Aorta (tissue), 5 donors: ENCODE data around the gene AFF3. TPM values are rescaled to one million over a fixed set of nuclear protein-coding genes. Genes with fewer than 3 reads are reported as not detected.

Experiments used
- ATAC-seq: fragments of 200-7000 bp; cut with Tn5 transposase; one replicate; pipeline ENCODE4 v1.9.1; 2022; ENCODE audit warnings: moderate library complexity; ENCODE audit not compliant: low FRiP score
- DNase-seq, 2 donors: peaks; one replicate each; pipeline ENCODE4 v3.0.0-alpha.2; 2020
- H3K27ac ChIP-seq, 2 donors: one replicate each; pipeline ENCODE4 v1.5.1; 2013; ENCODE audit warnings: low read length in 2 of 2, mild to moderate bottlenecking in 2 of 2, moderate library complexity in 2 of 2, control low read depth in 1 of 2, inconsistent platforms in 1 of 2, low read depth in 1 of 2
- H3K27me3 ChIP-seq, 2 donors: one replicate each; pipeline ENCODE4 v1.6.1; 2013; ENCODE audit warnings: control low read depth in 1 of 2, low read length in 1 of 2, mild to moderate bottlenecking in 1 of 2, moderate library complexity in 1 of 2; ENCODE audit not compliant: insufficient read depth in 2 of 2, control insufficient read depth in 1 of 2
- H3K36me3 ChIP-seq, 2 donors: one replicate each; pipeline ENCODE4 v1.6.1; 2013; ENCODE audit warnings: control low read depth in 1 of 2, low read length in 1 of 2, mild to moderate bottlenecking in 1 of 2; ENCODE audit not compliant: insufficient read depth in 2 of 2, control insufficient read depth in 1 of 2
- H3K4me1 ChIP-seq, 2 donors: one replicate each; pipeline ENCODE4 v1.6.1; 2013; ENCODE audit warnings: low read length in 2 of 2, control low read depth in 1 of 2, mild to moderate bottlenecking in 1 of 2, moderate library complexity in 1 of 2; ENCODE audit not compliant: insufficient read depth in 2 of 2, control insufficient read depth in 1 of 2
- H3K4me3 ChIP-seq, 2 donors: one replicate each; pipeline ENCODE4 v1.5.1; 2013; ENCODE audit warnings: low read length in 2 of 2, control low read depth in 1 of 2, mild to moderate bottlenecking in 1 of 2
- H3K9me3 ChIP-seq: one replicate; pipeline ENCODE4 v1.6.1; 2013; ENCODE audit warnings: mild to moderate bottlenecking, low read length; ENCODE audit not compliant: control insufficient read depth
- WGBS, 2 donors: extraction: QIAGEN DNeasy Blood & Tissue Kit; methylation state at CpG; one replicate each; pipeline ENCODE4 v1.1.7; 2013; 5-methylcytosine and 5-hydroxymethylcytosine counted together
- intact Hi-C, 2 donors: fragments of 100-400 bp; cut with DNase I; formaldehyde crosslinking; loops; one replicate each; pipeline versions ENCODE4 v1.14.2 to v1.15.0; 2022
- polyA plus RNA-seq, 2 donors: library from polyadenylated mRNA; stranded (reverse); fragments of 200-250 nt; gene quantifications; one replicate each; pipeline ENCODE4 v1.2.3, GENCODE V29; 2013
- total RNA-seq, 2 donors: library from RNA; stranded (reverse); fragmentation: NEBNext Ultra II Directional; extraction: Animal tissue kit (Norgen Biotek cat#: 25700); gene quantifications; one replicate each; pipeline ENCODE4 v1.2.1, GENCODE V29; 2021
- donor health status: healthy with polysubstance abuse.
- donor health status: Bipolar disorder and iron deficiency.
- donor health status: DM: no; HTN: no; CAD: no.
- donor health status: DM: no; HTN: no; CAD: no.
- donor health status: DM: yes; HTN: yes; CAD: no.

The AFF3 gene
- total and polyA plus RNA-seq, 4 donors: 0.25 to 15.7 (median 5.5) TPM

GRCh38 chr2:99622534-99622933, 519.9 kb downstream of the AFF3 start:
- Histone ChIP-seq H3K27me3 (no peaks in the 10 kb centered on the region), H3K4me1 (no peaks in the 10 kb centered on the region), H3K9me3 (no peaks in the 10 kb centered on the region), H3K36me3 (no peaks in the 10 kb centered on the region), H3K4me3 (no peak overlapping the region), H3K27ac (no peak overlapping the region)
- ATAC-seq (no peak), DNase-seq (no peak)
- WGBS, 2 donors: 23 to 25% methylated on average over 6 of the region's 6 CpGs
- intact Hi-C loops: no loop called here

GRCh38 chr2:99621774-99622173, 520.6 kb downstream of the AFF3 start:
- H3K36me3 ChIP-seq: no peaks in the 10 kb centered on the region
- WGBS, 2 donors: 88 to 92% methylated on average over 5 of the region's 5 CpGs
- no peak for DNase-seq
- no peak overlapping the region for H3K4me3 ChIP-seq
- no peaks in the 10 kb centered on the region for H3K4me1 ChIP-seq
- no peaks in the 10 kb centered on the region for H3K9me3 ChIP-seq
- no peaks in the 10 kb centered on the region for H3K27me3 ChIP-seq
- intact Hi-C loops: no loop called here
- no peak for ATAC-seq
- H3K27ac ChIP-seq: no peak overlapping the region

GRCh38 chr2:99621106-99621505, 521.3 kb downstream of the AFF3 start:
- H3K27me3 ChIP-seq: no peaks in the 10 kb centered on the region
- ATAC-seq (no peak), DNase-seq (no peak)
- WGBS, 2 donors: 78 to 86% methylated on average over 4 of the region's 4 CpGs
- no peaks in the 10 kb centered on the region for H3K36me3 ChIP-seq
- no peak overlapping the region for H3K4me3 ChIP-seq
- no peaks in the 10 kb centered on the region for H3K4me1 ChIP-seq
- H3K27ac ChIP-seq: no peak overlapping the region
- intact Hi-C loops: no loop called here
- H3K9me3 ChIP-seq: no peaks in the 10 kb centered on the region

- Histone ChIP-seq H3K36me3 (no peaks in the 10 kb centered on the region), H3K27me3 (no peaks in the 10 kb centered on the region), H3K9me3 (no peaks in the 10 kb centered on the region), H3K27ac (no peak overlapping the region), H3K4me3 (no peak overlapping the region), H3K4me1 (no peaks in the 10 kb centered on the region)
- ATAC-seq: no peak
- DNase-seq: no peak
- intact Hi-C loops: no loop called here
- WGBS, 2 donors: 97% methylated on average over 1 of the region's 1 CpG
Measured at GRCh38 chr2:99619151-99619550, 523.2 kb downstream of the AFF3 start.

GRCh38 chr2:99618579-99619097, 523.8 kb downstream of the AFF3 start:
- no peaks in the 10 kb centered on the region for H3K36me3 ChIP-seq
- no peaks in the 10 kb centered on the region for H3K4me1 ChIP-seq
- DNase-seq (no peak), ATAC-seq (no peak)
- H3K27ac ChIP-seq: no peak overlapping the region
- H3K9me3 ChIP-seq: no peaks in the 10 kb centered on the region
- H3K27me3 ChIP-seq: no peaks in the 10 kb centered on the region
- H3K4me3 ChIP-seq: no peak overlapping the region
- WGBS, 2 donors: 78 to 85% methylated on average over 6 of the region's 6 CpGs
- intact Hi-C loops: no loop called here

GRCh38 chr2:99617811-99618210, 524.6 kb downstream of the AFF3 start:
- no peaks in the 10 kb centered on the region for H3K9me3 ChIP-seq
- ATAC-seq: no peak
- H3K4me3 ChIP-seq: no peak overlapping the region
- 91 to 92% methylated on average over 5 of the region's 5 CpGs for WGBS, 2 donors
- no peaks in the 10 kb centered on the region for H3K36me3 ChIP-seq
- H3K27ac ChIP-seq: no peak overlapping the region
- no peaks in the 10 kb centered on the region for H3K27me3 ChIP-seq
- intact Hi-C loops: no loop called here
- no peak for DNase-seq
- H3K4me1 ChIP-seq: no peaks in the 10 kb centered on the region

GRCh38 chr2:99615247-99615771, 527.1 kb downstream of the AFF3 start:
- Histone ChIP-seq H3K36me3 (no peaks in the 10 kb centered on the region), H3K4me3 (no peak overlapping the region), H3K27me3 (no peaks in the 10 kb centered on the region), H3K9me3 (no peaks in the 10 kb centered on the region), H3K27ac (no peak overlapping the region), H3K4me1 (no peaks in the 10 kb centered on the region)
- DNase-seq (no peak), ATAC-seq (no peak)
- intact Hi-C loops: no loop called here
- 92 to 95% methylated on average over 12 of the region's 12 CpGs for WGBS, 2 donors

GRCh38 chr2:99613980-99614379, 528.4 kb downstream of the AFF3 start:
- no peak overlapping the region for H3K4me3 ChIP-seq
- H3K27me3 ChIP-seq: no peaks in the 10 kb centered on the region
- H3K27ac ChIP-seq: no peak overlapping the region
- WGBS, 2 donors: 65 to 68% methylated on average over 3 of the region's 3 CpGs
- intact Hi-C loops: no loop called here
- no peaks in the 10 kb centered on the region for H3K9me3 ChIP-seq
- no peaks in the 10 kb centered on the region for H3K36me3 ChIP-seq
- ATAC-seq (no peak), DNase-seq (no peak)
- no peaks in the 10 kb centered on the region for H3K4me1 ChIP-seq

- H3K36me3 ChIP-seq: no peaks in the 10 kb centered on the region
- H3K4me1 ChIP-seq: peaks cover 0 to 6% of the 10 kb centered on the region in 2 donors
- 91 to 94% methylated on average over 6 of the region's 6 CpGs for WGBS, 2 donors
- no peak for ATAC-seq
- H3K27me3 ChIP-seq: no peaks in the 10 kb centered on the region
- no peaks in the 10 kb centered on the region for H3K9me3 ChIP-seq
- H3K4me3 ChIP-seq: no peak overlapping the region
- H3K27ac ChIP-seq: no peak overlapping the region
- intact Hi-C loops: no loop called here
- no peak for DNase-seq
Measured at GRCh38 chr2:99611786-99612185, 530.6 kb downstream of the AFF3 start.
